PC-9 (cell line): ENCODE data around the gene CLDN3.

Experiments
- CTCF ChIP-seq: fragments of 200-600 bp; sonication (generic); conservative IDR thresholded peaks from 2 replicates; pipeline ENCODE4 v1.6.1; 2017; ENCODE audit warnings: mixed run types, antibody characterized with exemption, mild to moderate bottlenecking, moderate library complexity
- EZH2 ChIP-seq: fragments of 200-600 bp; sonication (generic); IDR thresholded peaks from 2 replicates; pipeline ENCODE4 v1.8.0; 2017; ENCODE audit warnings: antibody characterized with exemption, low read depth

- no peak for TF ChIP-seq EZH2
- no peak for TF ChIP-seq CTCF
Observed at GRCh38 chr7:73727952-73728351, 42.1 kb downstream of the CLDN3 start.
